Activated CD4-positive, alpha-beta T cell treated with anti-CD3 and anti-CD28 coated beads, Interleukin-10, Interleukin-2, amounts not matched to agents 100 ng/mL and 50 ng/mL, durations not matched to agents 16 hours and 8 hours (primary cell): Measurements from ENCODE around the gene METTL27.
"Not testable (repeated sequence)": the region's sequence is repeated elsewhere in the genome, so short reads cannot be mapped to it uniquely, and the experiment has no call there.

Source experiments
- DNase-seq: peaks from one replicate; pipeline ENCODE4 v3.0.0-alpha.2; 2020

Gene METTL27

GRCh38 chr7:73869011-73869798 is 26.9 kb upstream of the METTL27 start:
- DNase-seq = no peak

DNA sequence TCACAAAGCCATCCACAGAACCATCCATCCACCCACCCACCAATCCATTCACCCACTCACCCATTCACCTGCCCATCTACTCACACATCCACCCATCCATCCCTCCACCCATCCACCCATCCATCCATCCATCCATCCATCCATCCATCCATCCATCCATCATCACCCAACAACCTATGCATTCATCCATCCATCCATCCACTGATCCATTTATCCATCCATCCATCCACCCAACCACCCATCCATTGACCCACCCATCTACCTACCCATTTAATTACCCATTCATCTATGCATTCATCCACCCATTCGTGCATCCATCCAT is 24.1 kb upstream of the METTL27 start:
- no peak for DNase-seq

GRCh38 chr7:73865738-73866445 is 23.6 kb upstream of the METTL27 start:
- DNase-seq = peak; percentile 32

DNA sequence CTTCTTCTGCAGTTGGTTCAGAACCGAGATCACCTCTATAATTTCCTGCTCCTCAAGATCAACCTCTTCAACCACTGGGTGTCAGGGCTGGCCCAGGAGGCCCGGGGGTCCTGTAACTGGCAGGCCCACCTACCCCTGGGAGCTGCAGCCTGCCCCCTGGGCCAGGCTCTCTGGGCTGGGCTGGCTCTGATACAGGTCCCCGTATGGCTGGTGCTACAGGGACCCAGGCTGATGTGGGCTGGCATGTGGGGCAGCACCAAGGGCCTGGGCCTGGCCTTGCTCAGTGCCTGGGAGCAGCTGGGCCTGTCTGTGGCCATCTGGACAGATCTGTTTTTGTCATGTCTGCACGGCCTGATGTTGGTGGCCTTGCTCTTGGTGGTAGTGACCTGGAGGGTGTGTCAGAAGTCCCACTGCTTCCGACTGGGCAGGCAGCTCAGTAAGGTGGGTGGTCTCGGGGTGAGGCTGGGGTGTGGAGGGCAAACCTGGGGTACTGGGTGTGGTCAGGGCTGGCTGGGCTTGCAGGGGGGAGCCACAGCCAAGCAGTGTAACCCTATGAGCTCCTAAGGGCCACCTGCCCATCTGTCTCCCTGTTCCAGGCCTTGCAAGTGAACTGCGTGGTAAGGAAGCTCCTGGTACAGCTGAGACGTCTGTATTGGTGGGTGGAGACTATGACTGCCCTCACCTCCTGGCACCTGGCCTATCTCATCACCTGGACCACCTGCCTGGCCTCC is 22.8 kb upstream of the METTL27 start:
- DNase-seq = no peak

GRCh38 chr7:73861305-73861704 is 19.0 kb upstream of the METTL27 start:
- no peak for DNase-seq

- DNase-seq = no peak
Measured at GRCh38 chr7:73860859-73861258, 18.5 kb upstream of the METTL27 start, which contains the start of gene TMEM270. TMEM270 (plus strand) TSS chr7:73861159; CDS start chr7:73861195, 36 bp downstream.

- DNase-seq = no peak
Measured at GRCh38 chr7:73858807-73859206, 16.5 kb upstream of the METTL27 start.

DNA sequence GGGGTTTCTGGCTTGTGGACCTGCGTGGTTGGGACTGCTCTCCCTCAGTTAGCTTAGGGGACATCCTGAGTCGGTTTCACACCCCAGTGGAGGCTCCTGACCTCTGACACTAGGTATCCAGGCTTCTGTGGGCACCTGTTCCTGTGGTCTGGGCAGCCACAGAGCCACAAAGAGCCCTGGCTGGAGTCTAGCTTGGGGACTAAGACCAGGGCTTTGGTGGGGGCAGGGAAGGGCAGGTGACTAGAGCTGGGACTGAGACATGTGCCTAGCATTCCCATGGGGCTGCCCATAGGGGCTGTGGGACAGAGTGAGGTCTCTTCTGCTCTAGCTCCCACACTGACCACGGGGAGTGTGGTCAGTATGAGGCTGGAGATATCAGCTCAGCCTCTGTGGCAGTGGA is 14.6 kb upstream of the METTL27 start:
- no peak for DNase-seq

DNA sequence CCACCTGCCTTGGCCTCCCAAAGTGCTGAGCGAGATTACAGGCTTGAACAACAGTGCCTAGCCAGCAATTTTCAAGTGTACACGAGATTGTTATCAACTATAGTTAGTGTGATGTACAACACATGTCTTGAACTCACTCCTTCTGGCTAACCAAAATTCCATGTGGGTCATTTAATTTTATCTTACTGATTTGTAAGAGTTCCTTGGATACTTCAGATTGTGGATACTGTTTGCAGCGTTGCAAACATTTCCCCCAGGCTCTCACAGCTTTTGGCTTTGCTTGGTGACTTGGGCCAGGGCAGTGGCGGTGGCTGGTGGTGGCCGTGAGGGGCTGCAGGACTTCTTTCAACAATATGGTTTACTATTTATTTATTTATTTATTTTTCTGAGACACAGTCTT is 10.2 kb upstream of the METTL27 start:
- DNase-seq = no peak

DNA sequence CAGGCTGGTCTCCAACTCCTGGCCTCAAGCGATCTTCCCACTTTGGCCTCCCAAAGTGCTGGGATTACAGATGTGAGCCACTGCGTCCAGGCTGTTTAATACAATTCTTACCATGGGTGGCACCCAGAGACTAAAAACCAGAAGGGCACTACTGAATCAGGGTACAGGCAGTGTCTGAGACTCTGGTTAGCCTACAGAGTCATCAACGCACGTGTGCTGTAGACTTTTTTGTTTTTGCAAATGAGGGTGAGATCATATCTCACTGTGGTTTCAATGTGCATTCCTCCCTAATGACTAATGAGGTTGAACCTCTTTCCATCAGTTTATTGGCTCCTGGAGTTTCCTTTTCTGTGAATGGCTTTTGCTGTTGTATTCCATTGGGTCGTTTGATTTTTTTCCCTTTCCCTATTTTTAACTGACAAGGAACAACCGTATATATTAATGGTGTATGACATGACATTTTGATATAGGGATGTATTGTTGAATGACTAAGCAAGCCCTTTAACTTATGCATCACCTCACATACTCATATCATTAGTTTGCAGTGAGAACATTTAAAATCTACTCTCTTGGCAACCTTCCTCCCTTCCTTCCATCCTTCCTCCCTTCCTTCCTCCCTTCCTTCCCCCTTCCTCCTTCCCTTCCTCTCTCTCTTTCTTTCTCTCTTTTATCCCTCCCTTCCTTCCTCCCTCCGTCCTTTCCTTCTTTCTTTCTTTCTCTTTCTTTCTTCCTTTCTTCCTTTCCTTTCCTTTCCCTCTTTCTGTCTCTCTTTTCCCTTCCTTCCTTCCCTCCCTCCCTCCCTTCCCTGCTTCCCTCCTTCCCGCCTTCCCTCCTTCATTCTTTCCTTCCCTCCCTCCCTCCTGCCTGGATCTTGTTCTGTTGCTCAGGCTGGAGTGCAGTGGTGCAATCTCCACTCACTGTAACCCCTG is 9.4 kb upstream of the METTL27 start:
- DNase-seq = peak; percentile 85

- peak; percentile 48 for DNase-seq
Measured at GRCh38 chr7:73850781-73851207, 8.5 kb upstream of the METTL27 start.

DNA sequence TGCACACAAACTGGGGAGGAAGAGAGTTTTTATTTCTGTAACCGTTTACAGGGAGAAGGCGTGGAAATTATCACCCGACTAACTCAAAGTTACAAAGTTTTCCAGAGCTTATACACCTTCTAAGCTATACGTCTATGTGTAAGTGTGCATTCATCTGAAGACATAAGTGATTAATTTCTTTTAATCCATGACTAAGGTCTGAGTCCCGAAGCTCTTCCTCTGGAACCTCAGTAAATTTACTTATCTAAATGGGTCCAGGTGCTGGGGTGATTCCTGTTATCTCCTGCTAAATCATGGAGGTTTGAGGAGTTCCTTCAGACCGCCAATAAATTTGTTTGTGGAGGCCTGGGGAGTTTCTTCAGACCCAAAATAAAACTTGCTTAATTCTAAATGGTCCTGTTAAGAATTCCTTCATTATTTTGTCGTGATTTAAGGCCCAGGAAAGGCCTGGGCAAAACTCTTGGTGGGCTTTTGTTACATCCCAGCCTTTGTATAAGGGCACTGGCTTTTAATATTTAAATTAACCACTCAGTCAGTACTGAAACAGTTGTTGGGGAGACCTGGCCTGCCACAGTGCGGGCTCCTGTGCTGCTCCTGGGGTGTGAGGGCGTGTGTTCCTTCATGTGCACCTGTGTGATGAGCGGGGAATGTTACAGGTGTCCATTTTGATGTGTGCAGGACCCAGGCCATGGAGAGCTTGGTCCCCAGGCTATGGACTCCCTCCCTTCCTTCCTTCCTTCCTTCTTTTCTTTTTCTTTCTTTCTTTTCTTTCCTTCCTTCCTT is 5.8 kb upstream of the METTL27 start:
- DNase-seq = no peak

DNA sequence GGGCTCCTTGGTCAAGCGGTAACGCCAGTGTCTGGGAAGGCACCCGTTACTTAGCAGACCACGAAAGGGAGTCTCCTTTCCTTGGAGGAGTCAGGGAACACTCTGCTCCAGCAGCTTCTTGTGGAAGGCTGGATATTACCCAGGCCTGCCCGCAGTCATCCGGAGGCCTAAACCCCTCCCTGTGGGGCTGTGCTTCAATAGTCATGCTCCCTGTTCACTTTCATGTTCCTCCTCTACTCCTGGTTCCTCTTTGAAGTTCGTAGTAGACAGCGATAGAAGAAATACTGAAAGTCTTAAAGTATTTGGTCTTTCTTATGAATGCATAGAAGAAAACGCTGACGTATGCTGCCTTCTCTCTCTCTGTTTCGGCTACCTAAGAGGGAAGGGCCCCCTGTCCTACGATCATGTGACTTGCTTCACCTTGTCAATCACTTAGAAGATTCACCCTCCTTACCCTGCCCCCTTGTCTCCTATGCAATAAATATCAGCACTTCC is 3.4 kb upstream of the METTL27 start:
- not testable (repeated sequence) for DNase-seq

GRCh38 chr7:73844848-73845460 is 2.6 kb upstream of the METTL27 start:
- DNase-seq = no peak

DNA sequence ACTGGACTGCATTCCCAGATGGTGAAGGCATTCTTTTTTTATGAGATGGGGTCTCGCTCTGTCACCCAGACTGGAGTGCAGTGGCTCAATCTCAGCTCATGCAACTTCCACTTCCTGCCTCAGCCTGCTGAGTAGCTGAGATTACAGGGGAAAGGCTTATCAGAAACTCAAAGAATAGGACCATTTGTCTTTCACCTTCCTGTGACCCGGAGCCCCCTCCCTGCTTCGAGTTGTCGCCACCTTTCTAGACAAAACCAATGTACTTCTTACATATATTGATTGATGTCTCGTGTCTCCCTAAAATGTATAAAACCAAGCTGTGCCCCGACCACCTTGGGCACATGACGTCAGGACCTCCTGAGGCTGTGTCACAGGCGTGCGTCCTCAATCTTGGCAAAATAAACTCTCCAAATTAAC is 1.8 kb upstream of the METTL27 start:
- DNase-seq = no peak

DNA sequence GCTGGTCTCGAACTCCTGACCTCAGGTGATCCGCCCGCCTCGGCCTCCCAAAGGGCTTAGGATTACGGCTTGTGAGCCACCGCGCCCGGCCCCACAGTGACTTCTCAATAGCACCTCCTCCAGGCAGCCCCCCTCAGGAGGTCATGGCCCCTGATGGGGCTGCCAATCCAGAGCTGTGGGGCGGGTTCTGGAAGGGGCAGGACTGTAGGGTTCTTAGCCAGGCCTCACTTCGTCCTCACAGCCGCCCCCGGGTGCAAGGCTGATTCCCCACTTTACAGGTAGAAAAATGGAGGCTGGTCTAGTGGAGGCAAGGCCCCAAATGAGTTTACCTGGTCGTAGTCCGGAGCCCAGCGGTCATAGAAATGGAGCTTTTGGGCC is 638 bp downstream of the METTL27 start:
- no peak for DNase-seq

- DNase-seq = no peak
Measured at GRCh38 chr7:73840715-73841379, 1.5 kb downstream of the METTL27 start.

- no peak for DNase-seq
Measured at GRCh38 chr7:73839743-73840714, 2.3 kb downstream of the METTL27 start.

DNA sequence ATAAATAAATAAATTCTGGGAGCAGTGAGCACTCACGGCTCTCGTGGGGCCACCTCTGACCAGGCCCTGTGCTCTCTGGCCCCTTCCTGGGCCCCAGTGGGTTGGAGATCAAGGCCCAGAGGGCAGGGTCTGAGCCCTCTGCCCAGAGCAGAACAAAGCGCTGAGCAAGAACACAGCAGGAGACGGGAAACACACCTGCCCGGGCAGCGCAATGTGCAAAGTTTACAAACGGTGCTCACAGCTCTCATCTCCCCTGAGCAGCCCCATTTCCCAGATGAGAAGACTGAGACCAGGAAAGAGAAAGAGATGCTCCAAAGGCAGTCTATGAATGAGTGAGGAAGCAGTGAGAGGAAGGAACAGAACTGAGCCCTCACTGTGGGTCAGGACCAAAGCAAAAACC is 3.0 kb downstream of the METTL27 start:
- DNase-seq = no peak
